Esophagus muscularis mucosa (tissue), 4 donors: ENCODE results near the gene PPL. TPM values are rescaled to one million over a fixed set of nuclear protein-coding genes. Genes with fewer than 3 reads are reported as not detected.

Source experiments
- DNase-seq: peaks from one replicate; pipeline ENCODE4 v3.0.0-alpha.2; 2017; ENCODE audit errors: extremely low spot score
- H3K27ac ChIP-seq, 4 donors: fragments of 200-600 bp; sonication (generic); replicated peaks in 1 of 4; 1 replicate in 3 of 4; 2 replicates in 1 of 4; pipeline ENCODE4 v1.5.1; 2016 to 2019; ENCODE audit warnings: mild to moderate bottlenecking in 1 of 4
- H3K27me3 ChIP-seq, 4 donors: fragments of 200-600 bp; sonication (generic); one replicate each; pipeline versions ENCODE4 v1.5.1 to v1.6.0; 2016 to 2019
- H3K36me3 ChIP-seq, 4 donors: fragments of 200-600 bp; sonication (generic); one replicate each; pipeline ENCODE4 v1.5.1; 2016 to 2019
- H3K4me1 ChIP-seq, 4 donors: fragments of 200-600 bp; sonication (generic); one replicate each; pipeline ENCODE4 v1.5.1; 2016 to 2019
- H3K4me3 ChIP-seq, 4 donors: fragments of 200-600 bp; sonication (generic); 1 replicate in 2 of 4; 2 replicates in 2 of 4; pipeline ENCODE4 v1.5.1; 2016 to 2019; ENCODE audit warnings: mild to moderate bottlenecking in 4 of 4, moderate library complexity in 1 of 4
- H3K9me3 ChIP-seq, 4 donors: fragments of 200-600 bp; sonication (generic); 1 replicate in 3 of 4; 2 replicates in 1 of 4; pipeline ENCODE4 v1.5.1; 2016 to 2019
- CTCF ChIP-seq, 3 experiments: fragments of 200-600 bp in 2 of 3; fragments of 450-650 bp in 1 of 3; sonication (generic) in 2 of 3; IDR thresholded peaks; one replicate each; pipeline ENCODE4 v1.5.1; 2017 to 2019; ENCODE audit warnings: antibody characterized with exemption in 3 of 3, mild to moderate bottlenecking in 2 of 3, moderate library complexity in 1 of 3
- EP300 ChIP-seq: sonication (generic); formaldehyde crosslinking; IDR thresholded peaks from one replicate; pipeline ENCODE4 v1.6.1; 2017; ENCODE audit warnings: antibody characterized with exemption
- POLR2A ChIP-seq: fragments of 450-650 bp; IDR thresholded peaks from one replicate; pipeline ENCODE4 v1.6.1; 2017; ENCODE audit warnings: antibody characterized with exemption, moderate library complexity, mild to moderate bottlenecking, low read depth
- POLR2AphosphoS5 ChIP-seq, 2 donors: sonication (generic); formaldehyde crosslinking; IDR thresholded peaks; one replicate each; pipeline ENCODE4 v1.6.1; 2017; ENCODE audit warnings: antibody characterized with exemption in 2 of 2
- WGBS: methylation state at CpG from one replicate; pipeline ENCODE4 v1.1.5; 2018; 5-methylcytosine and 5-hydroxymethylcytosine counted together
- intact Hi-C: fragments of 100-400 bp; cut with DNase I; formaldehyde crosslinking; loops from one replicate; pipeline ENCODE4 v1.15.1; 2023
- total RNA-seq, 4 donors: library from RNA; depleted of rRNA; stranded (reverse); fragments of >200 nt; gene quantifications; one replicate each; pipeline versions ENCODE4 v1.1.0 to v1.2.1, GENCODE V29; 2016

The PPL gene
- total RNA-seq, 4 donors from 2014 or later: 36.3 to 78.4 (median 57.4) TPM

DNA sequence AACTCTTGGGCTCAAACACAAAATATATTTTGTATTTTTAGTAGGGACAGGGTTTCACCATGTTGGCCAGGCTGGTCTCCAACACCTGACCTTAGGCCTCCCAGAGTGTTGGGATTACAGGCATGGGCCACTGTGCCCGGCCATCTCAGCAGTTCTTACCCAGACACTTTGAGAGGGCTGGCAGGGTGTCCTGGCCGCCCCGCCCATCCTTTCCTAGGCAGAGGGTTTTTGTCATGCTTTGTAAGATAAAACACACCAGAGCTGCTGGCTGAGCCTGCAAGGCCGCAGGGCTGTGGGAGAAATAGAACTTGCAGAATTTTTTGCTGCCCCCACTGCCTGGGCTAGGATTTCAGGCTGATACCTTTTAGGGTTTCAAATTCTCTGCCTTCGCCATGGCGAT, 8.7 kb downstream of the PPL start:
- no peaks in the 10 kb centered on the region for H3K27me3 ChIP-seq
- peaks cover 0 to 14% (median 5%) of the 10 kb centered on the region in 4 donors for H3K9me3 ChIP-seq
- no peak overlapping the region for H3K27ac ChIP-seq
- no peaks in the 10 kb centered on the region for H3K36me3 ChIP-seq
- no peak for DNase-seq
- intact Hi-C loops: no loop called here
- TF ChIP-seq CTCF (IDR thresholded peaks at IDR 0.05): no peak
- TF ChIP-seq POLR2AphosphoS5 (IDR thresholded peaks at IDR 0.05): no peak
- no peak for TF ChIP-seq POLR2A
- TF ChIP-seq EP300: no peak
- 100% methylated on average over 3 of the region's 6 CpGs for WGBS
- H3K4me1 ChIP-seq: peaks cover 0 to 13% (median 10%) of the 10 kb centered on the region in 4 donors
- no peak overlapping the region for H3K4me3 ChIP-seq

GRCh38 chr16:4927661-4928060, 9.3 kb downstream of the PPL start:
- DNase-seq: no peak

GRCh38 chr16:4926928-4927327, 10.0 kb downstream of the PPL start:
- intact Hi-C loops: no loop called here
- H3K36me3 ChIP-seq: no peaks in the 10 kb centered on the region
- H3K27ac ChIP-seq: no peak overlapping the region
- TF ChIP-seq CTCF (IDR thresholded peaks at IDR 0.05) (no peak), POLR2A (no peak), EP300 (no peak)
- peaks cover 0 to 14% (median 5%) of the 10 kb centered on the region in 4 donors for H3K9me3 ChIP-seq
- H3K27me3 ChIP-seq: no peaks in the 10 kb centered on the region
- H3K4me3 ChIP-seq: no peak overlapping the region
- no peak for DNase-seq
- H3K4me1 ChIP-seq: peaks cover 0 to 20% (median 11%) of the 10 kb centered on the region in 4 donors
- WGBS: 96% methylated on average over 2 of the region's 2 CpGs

More at GRCh38 chr16:4927661-4928060, 9.3 kb downstream of the PPL start:
- Histone ChIP-seq H3K9me3 (peaks cover 0 to 14% (median 5%) of the 10 kb centered on the region in 4 donors), H3K27ac (no peak overlapping the region), H3K36me3 (no peaks in the 10 kb centered on the region), H3K4me3 (no peak overlapping the region), H3K27me3 (no peaks in the 10 kb centered on the region), H3K4me1 (peaks cover 0 to 14% (median 8%) of the 10 kb centered on the region in 4 donors)
- TF ChIP-seq POLR2A (no peak), CTCF (IDR thresholded peaks at IDR 0.05) (no peak), POLR2AphosphoS5 (IDR thresholded peaks at IDR 0.05) (no peak), EP300 (no peak)
- 79% methylated on average over 2 of the region's 2 CpGs for WGBS
- intact Hi-C loops: no loop called here

DNA sequence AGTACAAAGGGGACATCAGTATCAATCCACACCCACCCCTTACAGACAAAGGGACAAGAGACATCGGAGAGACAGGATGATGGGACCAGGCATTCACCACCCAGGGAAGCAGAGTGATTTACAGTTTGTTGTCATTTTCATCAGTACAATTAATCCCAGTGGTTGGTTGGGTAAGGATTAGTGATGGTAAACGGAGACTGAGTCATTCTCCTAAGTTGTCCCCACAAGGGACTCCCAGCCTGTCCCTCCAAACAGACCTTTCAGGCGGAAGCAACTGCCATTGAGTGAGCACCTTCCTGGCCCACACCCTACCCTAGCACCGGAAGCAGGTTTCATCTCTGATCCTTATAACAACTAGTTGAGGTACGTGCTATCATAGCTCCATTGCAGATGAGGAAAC, 11.2 kb downstream of the PPL start:
- no peaks in the 10 kb centered on the region for H3K27me3 ChIP-seq
- no peaks in the 10 kb centered on the region for H3K36me3 ChIP-seq
- H3K4me1 ChIP-seq: peaks cover 0 to 20% (median 12%) of the 10 kb centered on the region in 4 donors
- H3K9me3 ChIP-seq: peaks cover 0 to 14% (median 5%) of the 10 kb centered on the region in 4 donors
- H3K27ac ChIP-seq: no peak overlapping the region
- TF ChIP-seq EP300: no peak
- no peak for TF ChIP-seq CTCF (IDR thresholded peaks at IDR 0.05)
- no peak for TF ChIP-seq POLR2AphosphoS5 (IDR thresholded peaks at IDR 0.05)
- TF ChIP-seq POLR2A: no peak
- intact Hi-C loops: no loop called here
- no peak overlapping the region for H3K4me3 ChIP-seq
- 88% methylated on average over 5 of the region's 5 CpGs for WGBS
- DNase-seq: no peak

GRCh38 chr16:4925293-4925607, 11.7 kb downstream of the PPL start:
- H3K27me3 ChIP-seq: no peaks in the 10 kb centered on the region
- intact Hi-C loops: no loop called here
- 86% methylated on average over 5 of the region's 5 CpGs for WGBS
- peaks cover 0 to 14% (median 5%) of the 10 kb centered on the region in 4 donors for H3K9me3 ChIP-seq
- H3K4me3 ChIP-seq: no peak overlapping the region
- H3K27ac ChIP-seq: no peak overlapping the region
- H3K4me1 ChIP-seq: peaks cover 0 to 20% (median 12%) of the 10 kb centered on the region in 4 donors
- DNase-seq: no peak
- TF ChIP-seq EP300: no peak
- no peak for TF ChIP-seq POLR2AphosphoS5 (IDR thresholded peaks at IDR 0.05)
- TF ChIP-seq POLR2A: no peak
- TF ChIP-seq CTCF (IDR thresholded peaks at IDR 0.05): no peak
- no peaks in the 10 kb centered on the region for H3K36me3 ChIP-seq
